Fibroblast of pulmonary artery (primary cell): ENCODE results near the gene FASTK.

ENCODE experiments used
- DNase-seq: peaks from one replicate; pipeline ENCODE4 v3.0.0-alpha.2; 2010; ENCODE audit warnings: low read depth
- H3K4me3 ChIP-seq: replicated peaks from 2 replicates; pipeline ENCODE4 v1.5.1; 2011; ENCODE audit warnings: low read depth, mild to moderate bottlenecking, control low read depth, low read length, moderate library complexity
- TF ChIP-seq, protein P1 (sequence below): IDR thresholded peaks from 2 replicates; pipeline ENCODE4 v1.5.1; 2011; ENCODE audit warnings: mild to moderate bottlenecking, control low read depth, low read length, inconsistent platforms; ENCODE audit errors: missing control alignments

FASTK gene

DNA sequence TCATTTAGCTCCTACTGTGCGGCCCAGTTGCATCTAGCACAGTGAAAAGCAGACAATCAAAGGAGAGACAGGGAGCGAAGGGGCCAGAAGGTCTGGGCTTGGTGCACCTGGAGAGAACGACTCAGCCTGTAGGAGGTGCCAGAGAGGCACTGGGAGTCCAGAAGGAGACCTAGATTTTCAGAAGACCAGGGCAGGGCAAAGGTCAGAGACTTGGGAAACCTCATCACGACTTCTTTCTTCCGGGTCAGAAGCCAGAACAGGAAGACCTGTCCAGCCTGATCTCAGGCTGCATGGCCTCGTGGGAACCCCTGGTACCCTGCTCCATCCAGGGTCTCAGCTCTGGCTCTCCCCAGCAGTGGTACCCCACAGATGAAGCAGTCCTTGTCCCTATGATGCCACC is 10.8 kb upstream of the FASTK start:
- no peak overlapping the region for H3K4me3 ChIP-seq
- no peak for DNase-seq
- TF ChIP-seq, protein P1, sequence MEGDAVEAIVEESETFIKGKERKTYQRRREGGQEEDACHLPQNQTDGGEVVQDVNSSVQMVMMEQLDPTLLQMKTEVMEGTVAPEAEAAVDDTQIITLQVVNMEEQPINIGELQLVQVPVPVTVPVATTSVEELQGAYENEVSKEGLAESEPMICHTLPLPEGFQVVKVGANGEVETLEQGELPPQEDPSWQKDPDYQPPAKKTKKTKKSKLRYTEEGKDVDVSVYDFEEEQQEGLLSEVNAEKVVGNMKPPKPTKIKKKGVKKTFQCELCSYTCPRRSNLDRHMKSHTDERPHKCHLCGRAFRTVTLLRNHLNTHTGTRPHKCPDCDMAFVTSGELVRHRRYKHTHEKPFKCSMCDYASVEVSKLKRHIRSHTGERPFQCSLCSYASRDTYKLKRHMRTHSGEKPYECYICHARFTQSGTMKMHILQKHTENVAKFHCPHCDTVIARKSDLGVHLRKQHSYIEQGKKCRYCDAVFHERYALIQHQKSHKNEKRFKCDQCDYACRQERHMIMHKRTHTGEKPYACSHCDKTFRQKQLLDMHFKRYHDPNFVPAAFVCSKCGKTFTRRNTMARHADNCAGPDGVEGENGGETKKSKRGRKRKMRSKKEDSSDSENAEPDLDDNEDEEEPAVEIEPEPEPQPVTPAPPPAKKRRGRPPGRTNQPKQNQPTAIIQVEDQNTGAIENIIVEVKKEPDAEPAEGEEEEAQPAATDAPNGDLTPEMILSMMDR: peak; percentile 61

DNA sequence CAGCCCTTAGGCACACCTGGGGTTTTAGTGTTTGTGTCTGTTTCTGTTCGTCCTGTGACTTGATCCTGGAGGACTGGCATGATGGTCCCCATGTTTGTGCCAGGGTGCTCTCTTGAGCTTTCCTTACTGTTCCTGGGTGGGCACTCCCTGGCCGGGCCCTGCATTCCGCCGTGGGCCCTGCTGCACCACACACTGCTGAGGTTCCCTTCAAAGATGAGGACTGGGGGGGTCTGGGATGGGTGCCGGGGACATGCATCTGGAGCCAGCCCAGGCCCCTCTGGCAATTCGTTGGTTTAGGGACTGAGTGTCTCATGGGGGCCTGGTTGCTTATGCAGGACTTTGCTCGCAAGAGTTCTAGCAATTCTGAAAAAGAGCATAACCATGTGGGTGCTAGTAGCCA is 10.4 kb upstream of the FASTK start:
- DNase-seq: no peak
- H3K4me3 ChIP-seq: no peak overlapping the region
- TF ChIP-seq, protein P1: no peak

DNA sequence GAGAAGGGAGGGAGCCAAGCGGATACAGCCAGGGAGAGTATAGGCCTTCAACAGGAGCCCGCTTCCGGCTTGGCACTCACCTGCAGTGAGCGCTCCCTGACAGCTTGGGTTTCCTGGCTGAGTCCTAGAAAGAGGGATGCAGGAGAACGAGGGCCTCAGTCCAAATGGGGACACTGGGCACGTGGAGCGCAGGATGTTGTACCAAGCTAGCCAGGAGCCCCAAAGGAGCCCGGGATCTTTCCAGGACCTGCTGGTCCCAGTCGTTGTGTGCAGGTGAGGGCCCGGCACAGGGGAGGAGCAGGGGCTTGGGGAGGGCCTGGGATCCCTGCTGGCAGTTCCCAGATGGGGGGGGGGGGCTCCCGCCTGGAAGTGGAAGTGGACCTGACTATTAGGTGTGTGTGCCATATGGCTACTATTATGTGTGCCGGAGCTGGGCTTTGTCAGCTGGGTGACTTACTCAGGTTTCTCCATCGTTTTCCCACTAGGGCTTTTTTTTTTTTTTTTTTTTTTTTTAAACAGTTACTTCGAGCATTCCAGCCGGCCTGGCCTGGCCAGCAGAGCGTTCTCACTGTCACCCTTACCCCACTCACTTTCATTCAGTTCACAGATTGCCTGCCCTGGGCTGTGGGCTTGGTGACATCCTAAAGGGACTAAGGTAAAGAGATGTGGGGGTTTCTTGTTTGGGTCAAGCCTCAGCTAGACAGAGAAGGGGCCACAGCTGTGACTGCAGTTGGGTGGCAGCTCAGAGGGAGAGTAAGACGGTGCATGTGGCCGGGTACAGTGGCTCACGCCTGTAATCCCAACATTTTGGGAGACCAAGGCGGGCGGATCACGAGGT is 9.5 kb upstream of the FASTK start:
- TF ChIP-seq, protein P1: no peak
- no peak for DNase-seq
- H3K4me3 ChIP-seq: no peak overlapping the region

DNA sequence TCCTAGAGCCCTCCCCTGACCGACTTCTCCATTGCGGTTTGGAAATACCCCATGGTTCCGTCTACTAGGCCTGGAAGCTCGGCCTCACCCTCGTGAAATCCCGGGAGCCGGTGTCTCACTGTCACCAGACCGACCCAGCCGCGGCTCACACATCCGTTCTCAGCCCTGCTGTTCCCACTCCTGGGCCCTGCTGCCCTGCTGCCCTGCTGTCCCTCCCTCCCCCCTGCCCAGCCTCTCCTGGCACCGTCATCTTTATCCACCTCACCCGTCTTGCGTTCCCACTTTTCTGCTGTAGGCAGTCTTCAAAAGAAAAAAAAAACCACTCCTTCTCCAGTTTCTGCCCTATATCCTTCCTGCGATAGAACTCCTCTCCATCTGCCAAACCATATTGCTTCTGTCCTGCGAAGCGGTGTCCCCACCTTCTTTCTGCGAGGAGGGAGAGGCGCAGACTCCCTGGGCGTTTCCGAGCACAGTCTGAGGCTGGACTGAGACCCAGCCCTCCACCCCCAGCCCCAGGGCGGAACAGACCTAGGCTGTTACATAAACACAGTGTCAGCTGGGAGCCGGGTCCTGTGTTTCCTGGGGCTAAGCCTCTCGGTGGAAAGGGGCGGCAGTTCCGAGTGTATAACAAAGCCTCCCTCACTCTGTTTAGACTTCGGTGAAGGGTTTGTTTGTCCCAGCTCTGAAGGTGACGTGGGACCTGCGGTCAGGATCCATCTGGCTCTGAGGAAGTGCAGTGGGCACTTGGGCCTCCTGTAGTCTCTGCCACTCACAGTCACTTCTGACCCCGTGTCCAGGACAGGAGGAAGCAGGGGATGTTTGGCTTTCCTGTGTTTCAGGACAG is 8.5 kb upstream of the FASTK start:
- TF ChIP-seq, protein P1: no peak
- peak overlapping the region; percentile 79 for H3K4me3 ChIP-seq
- peak; percentile 62 for DNase-seq

DNA sequence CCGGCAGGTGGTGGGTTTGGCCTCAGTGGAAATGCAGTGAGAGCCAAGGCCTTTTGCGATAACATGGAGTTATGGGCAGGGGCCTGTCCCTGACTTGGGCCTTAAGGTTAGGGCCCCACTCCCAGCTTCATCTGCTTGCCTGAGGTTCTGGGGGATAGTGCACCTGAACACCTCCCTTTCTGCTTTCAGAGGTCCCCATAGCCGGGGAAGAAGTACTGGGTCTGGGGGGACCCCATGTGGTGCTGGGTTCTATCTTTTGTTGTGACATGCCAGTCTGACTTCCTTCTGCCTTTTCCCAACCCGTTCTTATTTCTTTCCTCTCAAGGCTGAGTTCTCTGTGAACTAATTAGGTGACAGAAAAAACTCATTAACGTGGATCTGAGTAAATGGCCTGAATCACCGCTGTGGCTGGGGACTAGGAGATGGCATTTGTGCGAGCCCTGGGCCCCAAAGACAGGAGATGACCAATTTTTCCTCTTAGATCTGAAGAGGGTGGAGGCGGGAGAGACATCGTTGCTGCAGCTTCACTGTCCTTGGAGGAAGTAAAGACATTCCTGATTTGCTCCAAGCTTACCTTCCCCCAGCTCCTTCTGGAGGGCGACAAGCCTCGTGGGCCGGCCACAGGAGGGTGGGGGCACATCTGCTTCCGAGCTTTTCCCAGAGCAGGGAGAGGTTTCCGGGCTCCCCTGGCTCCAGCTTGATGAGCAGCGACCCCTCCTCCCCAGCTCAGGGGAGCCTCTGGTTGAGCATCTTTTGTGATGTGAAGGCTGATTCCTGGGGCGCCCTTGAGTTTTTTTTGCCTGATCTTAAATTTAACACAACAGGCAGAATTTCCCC is 7.6 kb upstream of the FASTK start:
- DNase-seq: no peak
- TF ChIP-seq, protein P1: no peak
- peak overlapping the region; percentile 79 for H3K4me3 ChIP-seq

DNA sequence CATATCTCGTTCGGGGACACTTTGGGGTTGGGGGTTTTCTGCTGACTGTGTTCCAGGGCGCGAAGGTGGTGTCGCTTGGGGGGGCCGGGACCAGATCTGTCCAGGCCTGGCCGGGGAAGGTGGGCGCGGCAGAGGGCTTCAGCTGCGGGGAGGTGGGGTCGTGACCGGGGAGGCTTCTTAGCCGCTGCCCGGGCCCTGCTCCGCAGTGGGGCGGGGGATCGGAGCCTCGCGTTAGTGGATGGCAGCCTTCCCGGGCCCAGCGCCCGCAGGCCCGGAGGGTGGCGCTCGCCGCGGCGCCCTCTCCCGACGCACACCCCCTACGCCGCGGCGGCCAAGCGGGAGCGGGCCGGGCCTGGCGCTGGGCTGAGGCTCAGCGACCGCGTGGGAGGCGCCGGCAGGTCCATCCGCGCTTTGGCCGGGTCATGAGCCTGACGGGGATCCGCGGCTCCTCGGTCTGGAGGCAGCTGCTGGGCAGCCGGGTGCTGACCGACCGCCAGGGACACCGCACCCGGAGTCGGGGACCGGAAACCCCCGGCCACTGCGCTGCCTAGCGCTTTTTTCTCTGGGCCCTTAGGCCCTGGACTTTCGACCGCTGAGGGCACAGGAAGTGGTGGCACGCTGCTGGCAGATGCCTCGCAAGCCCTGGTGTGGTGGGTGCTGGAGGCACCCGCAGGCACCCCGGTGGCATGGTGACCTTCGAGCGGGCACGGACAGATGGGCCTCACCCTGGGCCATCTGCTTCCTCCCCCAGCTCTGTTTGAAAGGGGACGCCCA is 6.8 kb upstream of the FASTK start:
- peak; percentile 62 for DNase-seq
- TF ChIP-seq, protein P1: no peak
- peak overlapping the region; percentile 79 for H3K4me3 ChIP-seq
